NCI-H510A treated with DMSO at 0.1 percent for 48 hours (cell line): ENCODE results near the gene CTNND2.
"Not testable (repeated sequence)": the region's sequence is repeated elsewhere in the genome, so short reads cannot be mapped to it uniquely, and the experiment has no call there.

Experiments used
- DNase-seq: peaks from one replicate; lab custom pipeline; 2025; lab: John Stamatoyannopoulos, UW

CTNND2 gene

GRCh38 chr5:11030671-11031070 is 873.6 kb downstream of the CTNND2 start:
- no peak for DNase-seq

GRCh38 chr5:11027660-11028059 is 876.6 kb downstream of the CTNND2 start:
- DNase-seq: no peak

GRCh38 chr5:11026543-11026942 is 877.7 kb downstream of the CTNND2 start:
- DNase-seq: no peak

DNA sequence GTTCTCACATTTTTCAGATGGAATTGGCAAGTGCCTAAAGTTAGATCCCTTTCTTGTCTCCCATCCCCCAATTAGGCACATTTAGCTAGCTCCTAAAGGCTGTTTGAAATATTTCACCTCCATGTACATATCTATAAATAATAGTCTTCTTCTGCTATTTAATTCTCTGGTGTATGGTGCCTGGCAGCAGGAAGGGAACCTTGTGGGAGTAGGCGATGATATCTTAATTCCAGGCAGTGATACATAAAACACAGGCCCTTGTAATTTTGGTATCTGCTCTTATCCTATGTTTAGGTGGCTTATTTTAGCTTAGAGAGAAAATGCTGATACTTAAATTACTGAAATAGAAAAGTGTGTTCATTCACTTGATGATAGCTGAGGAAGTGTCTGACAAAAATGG is 880.3 kb downstream of the CTNND2 start:
- DNase-seq: no peak

DNA sequence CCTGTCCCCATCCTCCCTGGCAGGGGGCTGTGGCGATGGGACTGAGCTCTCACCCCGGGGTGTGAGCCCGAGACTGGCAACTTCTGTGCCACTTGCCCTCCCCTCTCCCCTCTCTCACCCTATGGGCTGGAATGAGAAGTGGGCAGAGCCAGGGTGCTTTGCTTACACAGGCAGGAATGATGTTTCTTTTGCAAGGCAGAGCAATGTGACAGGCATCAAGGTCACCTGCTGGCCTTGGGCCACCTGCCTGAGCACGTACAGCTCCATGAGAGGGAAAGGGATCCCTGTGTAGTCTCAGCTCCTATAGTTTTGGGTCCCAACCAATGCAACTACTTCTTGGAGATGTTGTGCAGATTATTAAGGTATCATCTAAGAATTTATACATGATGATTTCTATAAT is 890.5 kb downstream of the CTNND2 start:
- no peak for DNase-seq

DNA sequence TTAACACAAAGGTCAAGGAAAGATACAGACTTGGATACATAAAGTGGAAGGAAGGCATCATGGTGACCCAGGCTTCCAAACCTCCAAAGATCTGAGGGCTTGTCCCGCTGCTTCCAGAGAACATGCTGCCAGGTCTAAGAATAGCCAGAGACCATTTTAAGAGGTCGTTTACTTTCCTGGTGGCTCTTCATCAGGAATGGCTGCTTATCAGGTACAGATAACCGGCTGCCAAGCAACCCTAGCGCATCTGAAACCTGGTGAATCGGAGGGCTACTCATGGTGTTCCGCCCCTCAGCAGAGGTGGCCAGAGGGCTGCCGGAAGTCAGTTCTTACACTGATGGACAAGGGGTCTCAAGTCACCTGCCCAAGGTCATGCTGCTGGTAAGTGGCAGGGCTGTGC is 892.0 kb downstream of the CTNND2 start:
- DNase-seq: no peak

GRCh38 chr5:11010429-11011210 is 893.6 kb downstream of the CTNND2 start:
- no peak for DNase-seq

DNA sequence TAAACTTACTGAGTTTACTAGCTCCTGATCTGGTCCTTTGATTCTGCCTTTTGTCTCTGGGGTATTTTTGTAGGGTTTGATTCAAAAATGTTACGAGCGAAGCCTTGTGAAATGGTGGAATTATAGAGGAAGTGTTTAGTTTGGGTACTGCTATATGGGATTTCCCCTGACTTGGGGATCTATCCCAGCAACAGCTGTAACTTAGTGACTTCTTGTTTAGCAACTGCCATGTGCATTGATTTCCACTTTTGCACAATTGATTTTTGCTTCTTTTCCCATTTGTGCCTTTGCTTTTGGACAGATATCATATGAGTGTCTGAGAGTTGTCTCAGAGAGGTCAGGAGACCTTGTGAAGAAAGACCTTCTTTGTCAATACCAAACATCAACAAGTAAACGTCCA is 894.7 kb downstream of the CTNND2 start:
- DNase-seq: no peak

- DNase-seq: no peak
Observed at GRCh38 chr5:11007269-11007870, 896.9 kb downstream of the CTNND2 start.

DNA sequence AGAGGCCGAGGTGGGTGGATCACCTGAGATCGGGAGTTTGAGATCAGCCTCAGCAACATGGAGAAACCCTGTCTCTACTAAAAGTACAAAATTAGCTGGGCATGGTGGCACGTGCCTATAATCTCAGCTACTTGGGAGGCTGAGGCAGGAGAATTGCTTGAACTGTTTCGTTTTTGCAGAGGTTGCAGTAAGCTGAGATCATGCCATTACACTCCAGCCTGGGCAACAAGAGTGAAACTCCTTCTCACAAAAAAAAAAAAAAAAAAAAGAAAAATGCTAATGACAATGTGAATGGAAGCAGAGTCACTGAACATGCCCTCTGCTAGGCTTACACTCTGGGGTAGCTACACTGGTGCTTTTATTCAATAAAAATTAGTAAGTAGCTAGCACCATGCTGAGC is 899.7 kb downstream of the CTNND2 start:
- DNase-seq: not testable (repeated sequence)

DNA sequence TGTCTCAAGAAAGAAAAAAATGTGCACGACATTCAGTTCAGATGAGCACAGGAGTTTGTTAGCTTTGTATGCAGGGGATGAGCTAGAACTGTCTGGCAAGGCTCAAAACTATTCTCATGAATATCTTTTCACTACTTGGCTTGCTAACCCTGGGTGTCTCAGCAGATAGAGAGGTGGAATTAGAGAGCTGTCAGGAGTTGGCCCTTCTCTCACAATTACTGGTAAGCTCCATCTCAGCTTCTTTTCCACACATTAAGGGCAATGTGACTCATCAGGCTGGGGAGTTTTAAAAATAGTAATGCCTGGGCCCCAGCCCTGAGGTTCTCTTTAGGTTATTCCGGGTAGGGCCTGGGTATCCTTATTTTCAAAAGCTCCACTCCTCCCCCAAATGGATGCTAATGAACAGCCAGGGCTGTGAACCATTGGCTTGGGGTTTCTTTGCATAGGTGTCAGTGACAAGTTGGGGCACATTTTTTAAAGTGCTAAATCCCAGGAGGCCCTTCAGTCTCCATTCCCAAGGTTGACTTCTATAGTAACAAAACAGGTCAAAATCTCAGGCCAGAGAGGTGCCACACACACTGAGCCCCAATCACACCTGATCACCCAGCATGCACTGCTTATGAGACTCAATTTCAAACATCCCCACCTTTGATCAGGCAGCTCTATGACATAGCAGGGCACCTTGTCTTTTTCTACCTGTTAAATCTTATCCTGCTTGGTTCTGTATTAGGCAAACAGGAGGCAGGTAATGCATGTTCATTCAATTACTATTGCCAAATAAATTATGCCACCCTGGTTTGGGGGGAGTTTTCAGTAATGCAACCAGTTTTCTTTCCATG is 903.5 kb downstream of the CTNND2 start:
- DNase-seq: no peak

- DNase-seq: no peak
Observed at GRCh38 chr5:10999714-11000113, 904.5 kb downstream of the CTNND2 start.

DNA sequence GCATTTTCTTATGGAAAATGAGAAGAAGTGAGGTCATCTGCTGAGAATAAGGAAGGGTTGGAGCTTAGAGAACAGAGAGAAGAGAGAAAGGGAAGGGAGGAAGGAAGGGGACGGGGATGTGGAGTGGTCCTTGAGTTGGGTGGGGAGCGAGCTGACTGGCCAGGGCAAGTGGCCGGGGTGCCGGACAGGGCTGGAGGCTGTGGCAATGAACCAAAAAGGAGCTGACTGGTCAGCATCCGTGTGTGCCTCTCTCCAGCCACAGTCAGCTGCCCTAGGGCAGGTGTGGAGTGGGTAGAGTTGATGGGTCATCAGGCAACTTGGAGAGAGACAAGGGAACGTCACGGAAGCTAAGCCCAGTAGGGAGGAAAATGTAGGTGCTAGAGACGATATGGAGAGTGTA is 908.4 kb downstream of the CTNND2 start:
- no peak for DNase-seq

DNA sequence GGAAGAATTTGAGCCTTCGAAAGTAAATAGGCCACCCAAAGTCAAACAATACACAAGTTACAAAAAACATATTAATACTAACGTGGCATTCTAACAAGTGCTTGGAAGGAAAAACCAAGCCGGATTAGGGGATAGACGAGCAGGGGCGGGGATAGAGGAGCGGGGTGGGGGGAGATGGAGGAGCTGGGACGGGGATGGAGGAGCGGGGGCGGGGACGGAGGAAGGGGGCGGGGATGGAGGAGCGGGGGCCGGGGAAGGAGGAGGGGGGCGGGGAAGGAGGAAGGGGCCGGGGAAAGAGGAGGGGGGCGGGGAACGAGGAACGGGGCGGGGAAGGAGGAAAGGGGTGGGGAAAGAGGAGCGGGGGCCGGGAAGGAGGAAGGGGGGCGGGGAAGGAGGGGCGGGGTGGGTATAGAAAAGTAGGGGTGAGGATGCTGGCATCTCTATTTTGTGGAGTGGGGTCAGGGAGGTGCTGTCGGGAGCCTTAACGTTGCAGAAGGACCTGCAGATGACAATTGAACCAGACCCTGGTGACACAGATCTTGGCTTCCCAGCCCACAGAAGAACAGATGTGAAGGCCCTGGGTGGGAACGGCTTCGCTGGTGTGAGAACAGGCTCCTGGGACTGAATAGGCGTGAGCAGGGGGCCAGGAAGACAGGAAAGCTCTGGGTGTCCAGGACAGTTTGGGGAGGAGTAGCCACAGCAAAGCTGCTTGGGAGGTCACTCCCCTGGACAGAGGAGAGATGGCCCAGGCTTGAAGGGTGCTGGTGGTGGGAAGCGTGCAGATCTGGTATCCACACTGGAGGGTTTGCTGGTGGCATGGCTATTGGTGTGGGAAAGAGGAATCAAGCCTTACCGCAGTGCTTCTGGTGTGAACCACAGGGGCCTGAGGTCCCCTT is 909.9 kb downstream of the CTNND2 start:
- DNase-seq: no peak

DNA sequence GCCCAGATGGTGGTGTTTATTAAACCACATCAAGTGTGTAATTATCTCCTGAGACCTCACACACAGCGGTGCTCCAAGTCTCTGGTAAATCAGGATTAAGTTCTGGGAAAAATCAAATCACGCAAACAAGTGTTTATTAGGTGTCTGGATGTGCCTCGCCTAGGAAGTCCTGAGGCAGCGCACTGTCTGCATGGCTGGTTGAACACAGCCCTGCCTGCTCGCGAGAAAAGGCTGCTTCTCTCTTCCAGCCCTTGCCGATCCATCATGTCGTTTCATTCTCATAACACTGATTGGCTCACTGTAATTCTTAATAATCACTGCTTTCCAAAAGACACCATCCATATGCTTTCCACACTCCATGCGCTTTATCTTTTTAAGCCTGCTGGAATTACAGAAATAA is 913.6 kb downstream of the CTNND2 start:
- DNase-seq: no peak

GRCh38 chr5:10989577-10990263 is 914.5 kb downstream of the CTNND2 start:
- DNase-seq: no peak

- DNase-seq: no peak
Observed at GRCh38 chr5:10988622-10989021, 915.6 kb downstream of the CTNND2 start.

GRCh38 chr5:10987925-10988504 is 916.2 kb downstream of the CTNND2 start:
- no peak for DNase-seq

DNA sequence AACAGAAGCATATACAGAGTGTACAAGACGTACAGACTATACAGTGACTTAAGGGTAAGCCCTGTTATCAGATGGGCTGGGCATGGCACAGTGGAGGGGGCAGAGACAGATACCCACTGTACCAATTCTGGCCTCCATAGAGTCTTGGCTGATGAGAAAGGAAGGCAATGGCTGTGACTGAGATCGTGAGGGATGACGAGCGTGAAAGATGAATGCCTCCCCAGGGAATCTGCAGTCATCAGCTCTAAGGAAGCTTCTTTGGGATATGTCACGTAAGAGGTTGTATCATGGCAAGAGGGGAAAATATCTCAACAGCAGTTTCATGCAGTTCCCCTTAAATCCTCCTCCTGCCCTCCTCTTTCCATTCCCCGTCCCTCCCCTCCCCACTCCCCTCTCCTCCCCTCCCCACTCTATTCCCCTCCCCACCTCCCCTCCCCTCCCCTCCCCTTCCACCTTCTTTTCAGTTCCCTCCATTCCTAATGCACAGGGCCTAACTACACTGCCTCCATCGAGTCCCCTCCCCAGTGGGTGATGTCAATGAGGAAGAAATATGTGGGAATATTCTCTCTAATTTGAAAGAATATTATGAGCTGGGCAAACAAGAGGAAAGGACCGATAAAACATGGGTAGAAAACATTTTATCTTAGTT is 916.8 kb downstream of the CTNND2 start:
- DNase-seq: no peak

- DNase-seq: no peak
Observed at GRCh38 chr5:10985721-10986110, 918.5 kb downstream of the CTNND2 start.
